SW 1271 (cell line): ENCODE measurements around the gene POLR2I.
A peak's percentile ranks its signal among the peaks of the same experiment; 100 is the strongest.
"Not testable (repeated sequence)": the region's sequence is repeated elsewhere in the genome, so short reads cannot be mapped to it uniquely, and the experiment has no call there.

Source experiments
- DNase-seq, 2 experiments: peaks; one replicate each; lab custom pipeline; 2025; lab: John Stamatoyannopoulos, UW

POLR2I gene

DNA sequence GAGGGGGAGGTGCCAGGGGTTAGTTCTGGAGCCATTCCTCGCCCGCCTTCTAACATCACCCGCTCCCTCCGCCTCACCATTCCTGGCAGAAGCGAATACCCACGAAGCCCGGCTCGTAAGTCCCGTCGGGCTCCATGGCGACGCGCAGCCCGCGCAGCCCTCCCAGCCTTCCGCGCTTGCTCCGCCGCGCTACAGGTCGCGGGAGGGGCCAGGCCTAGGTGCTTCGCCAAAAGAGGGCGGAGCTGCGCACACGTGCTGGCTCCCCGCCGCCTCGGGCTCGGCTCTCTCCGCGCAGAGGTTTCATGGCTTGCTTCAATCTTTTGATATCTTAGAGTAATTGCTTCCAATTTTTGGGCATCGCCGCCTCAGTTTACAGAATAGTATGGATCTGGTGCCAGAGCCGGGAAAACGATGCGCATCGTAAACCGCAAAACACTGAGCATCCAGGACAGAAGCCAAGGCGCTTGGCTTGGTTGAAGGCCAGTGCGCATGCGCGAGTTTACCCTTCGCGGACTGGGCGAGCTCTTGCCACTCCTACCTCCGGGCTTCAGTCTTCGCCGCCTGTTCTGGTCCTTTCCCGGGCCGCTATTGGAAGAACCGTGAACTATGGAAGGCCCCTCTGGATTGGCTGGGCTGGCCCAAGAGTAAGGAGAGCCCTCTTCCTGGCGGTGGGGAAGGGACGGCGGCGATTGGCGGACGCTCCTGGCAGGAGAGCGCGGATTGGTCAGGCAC is at the start of gene POLR2I:
Gene POLR2I, minus strand, starts transcription at position 155 of the 732 bp plus-strand sequence. Its CDS starts 19 bp downstream, at position 136.
- DNase-seq: peak; percentile 95 to 98

DNA sequence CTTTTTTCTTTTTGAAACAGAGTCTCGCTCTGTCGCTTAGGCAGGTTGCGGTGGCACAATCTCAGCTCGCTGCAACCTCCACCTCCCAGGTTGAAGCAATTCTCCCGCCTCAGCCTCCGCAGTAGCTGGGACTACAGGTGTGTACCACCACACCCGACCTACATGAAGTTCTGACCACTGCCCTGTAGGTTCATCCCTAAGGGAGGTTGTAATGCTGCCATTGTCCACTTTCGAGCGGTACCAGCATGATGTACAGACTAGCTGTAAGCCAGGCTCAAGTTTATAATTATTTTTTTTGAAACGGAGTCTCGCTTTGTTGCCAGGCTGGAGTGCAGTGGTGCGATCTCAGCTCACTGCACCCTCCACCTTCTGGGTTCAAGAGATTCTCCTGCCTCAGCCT is 49.1 kb upstream of the POLR2I start:
- DNase-seq: no peak

DNA sequence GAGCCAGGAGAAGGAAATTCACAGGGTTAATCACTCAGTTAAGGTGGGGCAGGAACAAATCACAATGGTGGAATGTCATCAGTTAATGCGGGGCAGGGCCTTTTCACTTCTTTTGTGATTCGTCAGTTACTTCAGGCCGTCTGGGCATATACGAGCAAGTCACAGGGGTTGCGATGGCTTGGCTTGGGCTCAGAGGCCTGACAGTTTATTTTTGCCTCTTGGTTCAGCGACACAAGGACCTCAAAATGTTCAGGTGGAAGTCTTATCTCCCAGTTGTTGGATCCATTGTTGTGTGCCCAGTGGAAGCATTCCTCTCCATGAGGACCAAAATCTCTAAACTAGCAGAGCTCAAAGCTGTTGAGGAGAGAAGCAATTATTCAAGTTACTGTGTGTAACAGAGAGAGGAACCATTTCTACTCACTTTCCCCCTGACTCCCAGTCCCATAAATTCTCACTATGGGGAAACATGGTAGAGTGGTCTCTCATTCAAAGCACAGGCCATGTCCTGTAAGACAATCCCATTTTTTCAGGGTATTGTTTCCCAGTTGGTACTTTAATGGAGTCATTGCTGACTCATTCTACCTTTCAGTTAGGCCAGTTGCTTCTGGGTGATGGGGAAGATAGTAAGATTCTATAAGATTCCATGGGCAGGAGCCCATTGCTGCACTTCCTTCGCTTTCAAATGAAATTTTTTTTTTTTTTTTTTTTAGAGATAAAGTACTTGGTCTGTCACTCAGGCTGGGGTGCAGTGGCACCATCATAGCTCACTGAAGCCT is 46.3 kb upstream of the POLR2I start:
- no peak for DNase-seq

DNA sequence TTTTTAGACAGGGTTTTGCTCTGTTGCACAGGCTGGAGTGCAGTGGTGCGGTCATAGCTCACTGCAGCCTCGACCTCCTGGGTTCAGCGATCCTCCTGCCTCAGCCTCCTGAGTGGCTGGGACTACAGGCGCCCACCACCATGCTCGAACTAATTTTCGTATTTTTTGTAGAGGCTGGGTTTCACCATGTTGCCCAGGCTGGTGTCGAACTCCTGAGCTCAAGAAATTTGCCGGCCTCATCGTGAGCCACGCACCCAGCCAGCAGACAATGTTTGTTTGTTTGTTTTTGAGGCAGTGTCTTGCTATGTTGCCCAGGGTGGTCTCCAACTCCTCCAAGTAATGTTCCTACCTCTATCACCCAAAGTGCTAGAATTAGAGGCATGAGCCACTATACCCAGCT is 38.5 kb upstream of the POLR2I start:
- DNase-seq: no peak

DNA sequence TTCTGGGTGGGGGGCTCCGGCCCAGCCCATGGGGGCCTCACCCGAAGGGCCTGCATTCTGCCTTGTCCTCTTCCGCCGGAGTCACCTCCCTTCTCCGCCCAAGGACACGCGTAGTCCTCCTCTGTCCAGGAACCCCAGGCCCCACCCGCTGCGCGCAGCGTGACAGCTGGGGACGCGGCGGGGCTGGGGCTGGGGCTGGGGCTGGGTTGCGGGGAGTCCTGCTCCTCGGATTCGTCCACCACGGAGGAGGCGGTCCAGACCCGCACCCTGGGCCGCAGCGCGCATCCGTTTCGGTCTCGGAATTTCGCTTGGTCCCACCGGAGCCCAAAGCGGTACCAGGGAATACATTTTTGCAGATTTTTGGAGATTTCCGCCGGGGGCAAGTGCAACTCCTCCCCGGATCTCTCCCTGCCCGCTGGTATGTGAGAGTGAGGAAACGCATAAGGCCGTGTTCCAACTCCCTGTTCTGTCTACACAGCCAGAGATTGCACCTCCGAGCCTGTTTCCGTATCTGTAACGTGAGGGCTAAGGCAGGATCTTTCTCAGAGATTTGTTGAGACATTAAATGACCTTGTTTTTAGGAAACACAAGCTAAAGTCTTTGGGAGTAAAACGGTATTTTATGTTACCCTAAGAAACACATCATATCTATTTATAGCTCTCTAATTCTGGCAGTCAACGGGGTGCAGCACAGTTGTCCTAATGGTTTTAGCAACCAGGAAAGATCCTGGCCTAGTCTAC is 37.8 kb upstream of the POLR2I start, which contains the start of gene COX7A1:
Gene COX7A1, minus strand, starts transcription at position 96 of the 740 bp plus-strand sequence. Its CDS starts 40 bp downstream, at position 56.
- DNase-seq: no peak

DNA sequence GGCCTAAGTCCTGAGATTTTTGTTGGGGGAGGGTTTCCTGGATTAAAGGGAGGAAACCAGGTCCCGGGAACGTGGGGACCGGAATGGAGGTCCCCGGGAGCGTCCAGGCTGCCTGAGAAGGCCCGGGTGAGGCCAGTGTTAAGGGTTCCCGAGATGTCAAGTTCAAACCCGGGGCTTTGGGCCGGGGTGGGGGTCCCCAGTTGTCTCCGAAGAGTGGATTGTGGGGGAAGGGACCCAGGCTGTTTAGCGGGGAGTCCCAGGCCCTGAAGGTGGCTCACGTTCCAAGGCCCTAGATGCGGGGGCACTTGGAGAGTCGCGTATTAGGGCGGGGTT is 37.3 kb upstream of the POLR2I start:
- no peak for DNase-seq

DNA sequence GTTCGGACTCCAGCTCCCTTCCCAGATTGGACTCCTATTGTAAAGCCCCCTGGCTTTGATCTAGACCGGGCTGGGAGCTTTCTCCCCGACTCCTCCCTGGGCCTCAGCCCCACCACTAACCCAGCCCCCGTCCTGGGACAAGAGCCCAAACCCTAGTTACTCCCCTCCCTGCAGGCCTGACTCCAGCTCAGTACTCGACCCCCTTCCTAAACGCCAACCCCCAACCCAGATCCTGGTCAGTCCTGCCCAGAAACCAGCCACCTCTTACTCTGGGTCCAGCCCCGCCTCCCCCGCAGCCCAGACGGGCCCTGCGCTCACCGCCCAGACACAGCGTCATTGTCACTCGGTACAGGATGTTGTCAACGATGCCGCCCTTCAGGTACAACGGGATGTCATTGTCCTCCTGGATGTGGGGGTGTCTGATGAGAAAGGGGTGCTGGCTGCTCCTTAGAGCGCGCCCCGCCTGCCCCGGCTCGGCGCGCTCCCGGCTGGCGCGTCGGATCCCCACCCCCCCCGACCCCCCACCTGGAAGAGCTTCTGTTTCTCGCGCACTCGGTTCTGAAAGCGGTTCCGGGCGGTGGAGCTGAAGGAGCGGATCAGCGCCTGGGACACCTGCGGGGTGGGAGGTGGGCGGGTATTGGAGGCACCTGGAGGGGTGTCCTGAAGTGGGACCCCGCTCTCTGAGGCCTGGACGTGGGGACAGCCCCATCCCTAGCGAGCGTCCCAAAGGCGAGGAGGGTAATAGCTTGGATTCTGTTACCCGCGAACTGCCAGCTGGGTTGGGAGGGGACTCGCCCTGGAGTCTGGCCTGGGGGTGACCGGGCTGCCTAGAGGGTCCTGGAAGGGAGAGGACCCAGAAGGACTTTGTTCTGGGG is 36.7 kb upstream of the POLR2I start:
- no peak for DNase-seq

DNA sequence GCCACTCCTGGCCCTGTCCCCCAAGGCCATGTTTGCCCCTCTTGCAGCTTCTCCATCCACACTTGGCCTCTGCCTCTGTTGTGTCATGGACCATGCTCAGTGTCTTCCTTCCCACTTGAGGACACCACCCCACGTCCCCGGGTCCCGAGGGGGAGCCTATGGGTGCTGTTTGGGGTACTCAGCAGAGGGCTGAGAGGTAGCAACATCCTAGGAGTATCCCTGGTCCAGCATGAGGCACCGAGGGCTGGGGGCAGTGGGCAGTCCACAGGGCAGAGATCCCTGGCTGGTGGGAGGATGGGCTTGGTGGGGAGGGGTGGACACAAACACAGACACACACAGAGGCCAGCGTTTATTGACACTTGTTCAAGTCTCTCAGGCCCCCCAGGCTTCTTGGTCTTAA is 35.9 kb upstream of the POLR2I start:
- no peak for DNase-seq

DNA sequence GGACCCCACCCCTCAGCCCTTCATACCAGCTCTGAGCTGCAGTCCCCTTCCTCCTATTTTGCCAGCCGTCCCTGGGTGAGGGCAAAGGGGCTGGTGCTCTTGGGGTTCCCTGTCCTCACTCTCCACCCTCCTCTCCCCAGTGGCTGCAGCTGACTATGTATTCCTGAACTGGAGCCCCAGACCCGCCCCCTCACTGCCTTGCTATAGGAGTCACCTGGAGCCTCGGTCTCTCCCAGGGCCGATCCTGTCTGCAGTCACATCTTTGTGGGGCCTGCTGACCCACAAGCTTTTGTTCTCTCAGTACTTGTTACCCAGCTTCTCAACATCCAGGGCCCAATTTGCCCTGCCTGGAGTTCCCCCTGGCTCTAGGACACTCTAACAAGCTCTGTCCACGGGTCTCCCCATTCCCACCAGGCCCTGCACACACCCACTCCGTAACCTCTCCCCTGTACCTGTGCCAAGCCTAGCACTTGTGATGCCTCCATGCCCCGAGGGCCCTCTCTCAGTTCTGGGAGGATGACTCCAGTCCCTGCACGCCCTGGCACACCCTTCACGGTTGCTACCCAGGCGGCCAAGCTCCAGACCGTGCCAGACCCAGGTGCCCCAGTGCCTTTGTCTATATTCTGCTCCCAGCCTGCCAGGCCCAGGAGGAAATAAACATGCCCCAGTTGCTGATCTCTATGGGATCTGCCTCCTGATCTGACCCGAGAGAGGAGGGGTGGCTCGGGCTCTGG is 35.2 kb upstream of the POLR2I start:
- DNase-seq: no peak

DNA sequence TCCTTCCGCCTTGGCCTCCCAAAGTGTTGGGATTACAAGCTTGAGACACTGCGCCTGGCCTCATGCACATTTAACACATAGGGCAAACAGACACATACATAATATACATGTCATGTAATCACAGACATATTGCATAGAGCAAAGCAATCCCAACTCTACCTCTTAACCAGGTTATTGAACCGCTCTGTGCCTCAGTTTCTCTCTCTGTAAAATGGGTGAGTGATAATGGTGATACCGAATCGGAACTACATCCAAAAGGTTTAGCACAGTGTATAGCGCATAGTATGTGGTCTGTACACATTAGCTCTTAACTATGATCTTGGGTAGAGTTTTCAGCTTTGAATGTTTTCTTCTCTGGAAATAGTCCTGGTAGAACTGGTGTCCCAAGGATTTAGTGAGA is 29.9 kb upstream of the POLR2I start:
- DNase-seq: no peak

DNA sequence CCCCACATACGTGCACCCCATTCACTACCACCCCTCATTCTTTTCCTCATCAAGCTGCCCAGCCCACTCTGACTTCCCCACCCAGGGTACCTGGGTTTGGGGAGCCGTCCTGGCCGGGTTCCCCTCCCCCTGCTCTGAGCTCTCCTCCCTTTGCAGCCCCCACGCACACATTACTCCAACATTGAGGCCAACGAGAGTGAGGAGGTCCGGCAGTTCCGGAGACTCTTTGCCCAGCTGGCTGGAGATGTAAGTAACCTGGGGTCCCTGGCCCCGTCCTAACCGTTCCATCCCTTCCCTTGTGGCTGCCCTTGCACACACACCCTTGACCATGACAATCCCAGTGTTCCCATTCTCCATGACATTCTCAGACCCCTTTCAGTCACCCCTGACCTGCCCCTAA is 27.8 kb upstream of the POLR2I start:
- DNase-seq: no peak

DNA sequence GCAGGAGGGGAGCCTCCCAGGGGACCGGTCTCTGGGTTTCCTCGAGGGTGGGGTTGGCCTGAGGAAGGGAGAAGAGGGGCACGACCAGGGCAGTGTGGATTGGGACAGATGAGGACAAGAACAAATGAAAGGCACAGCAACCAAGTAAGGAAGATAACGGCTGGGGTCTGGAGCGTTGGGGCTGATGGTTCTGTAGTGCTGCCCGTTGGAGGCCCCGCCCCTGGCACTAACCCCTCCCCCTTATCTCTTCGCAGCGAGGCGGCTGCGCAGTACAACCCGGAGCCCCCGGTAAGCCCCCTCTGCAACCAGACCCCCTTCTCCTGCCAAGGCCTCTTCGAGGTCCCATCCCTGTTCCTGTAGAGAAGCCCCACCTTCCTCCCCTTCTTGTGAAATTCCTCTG is 27.4 kb upstream of the POLR2I start:
- no peak for DNase-seq

DNA sequence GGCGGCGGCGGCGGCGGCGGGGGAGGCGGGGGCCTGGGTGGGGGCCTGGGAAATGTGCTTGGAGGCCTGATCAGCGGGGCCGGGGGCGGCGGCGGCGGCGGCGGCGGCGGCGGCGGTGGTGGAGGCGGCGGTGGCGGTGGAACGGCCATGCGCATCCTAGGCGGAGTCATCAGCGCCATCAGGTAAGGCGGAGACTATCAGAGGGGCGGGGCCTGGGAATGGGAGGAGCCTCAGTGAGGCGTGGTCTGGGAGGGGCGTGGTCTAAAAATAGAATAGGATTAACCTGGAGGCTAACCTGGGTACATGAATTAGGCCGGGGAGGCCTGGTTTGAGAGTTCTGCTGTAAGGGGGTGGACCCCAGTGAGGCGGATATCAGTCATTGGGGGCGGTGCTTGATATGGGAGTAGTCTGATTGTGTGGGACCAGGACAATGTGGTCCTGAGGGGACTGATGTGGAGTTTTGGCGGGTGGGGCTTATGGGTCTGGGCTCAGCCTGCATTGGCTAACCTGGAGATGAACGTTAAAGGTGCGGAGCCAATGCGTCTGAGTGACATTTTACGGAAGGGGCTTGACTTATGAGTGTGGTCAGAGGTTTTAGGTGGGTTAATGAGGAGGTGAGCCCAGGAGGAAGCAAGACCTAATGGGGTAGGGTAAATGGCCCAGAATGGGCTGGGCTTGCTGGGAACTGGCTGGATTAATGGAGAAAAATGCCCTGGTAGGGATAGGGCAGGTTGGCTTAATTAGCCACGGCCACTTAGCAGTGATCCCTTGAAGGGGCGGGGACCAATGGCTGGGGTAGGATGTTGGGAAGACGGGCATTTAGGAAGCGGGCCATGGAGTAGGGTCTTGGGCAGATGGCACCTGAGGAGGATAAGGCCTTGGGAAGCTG is 26.6 kb upstream of the POLR2I start:
- DNase-seq: peak in 1 of 2 experiments; percentile 60

DNA sequence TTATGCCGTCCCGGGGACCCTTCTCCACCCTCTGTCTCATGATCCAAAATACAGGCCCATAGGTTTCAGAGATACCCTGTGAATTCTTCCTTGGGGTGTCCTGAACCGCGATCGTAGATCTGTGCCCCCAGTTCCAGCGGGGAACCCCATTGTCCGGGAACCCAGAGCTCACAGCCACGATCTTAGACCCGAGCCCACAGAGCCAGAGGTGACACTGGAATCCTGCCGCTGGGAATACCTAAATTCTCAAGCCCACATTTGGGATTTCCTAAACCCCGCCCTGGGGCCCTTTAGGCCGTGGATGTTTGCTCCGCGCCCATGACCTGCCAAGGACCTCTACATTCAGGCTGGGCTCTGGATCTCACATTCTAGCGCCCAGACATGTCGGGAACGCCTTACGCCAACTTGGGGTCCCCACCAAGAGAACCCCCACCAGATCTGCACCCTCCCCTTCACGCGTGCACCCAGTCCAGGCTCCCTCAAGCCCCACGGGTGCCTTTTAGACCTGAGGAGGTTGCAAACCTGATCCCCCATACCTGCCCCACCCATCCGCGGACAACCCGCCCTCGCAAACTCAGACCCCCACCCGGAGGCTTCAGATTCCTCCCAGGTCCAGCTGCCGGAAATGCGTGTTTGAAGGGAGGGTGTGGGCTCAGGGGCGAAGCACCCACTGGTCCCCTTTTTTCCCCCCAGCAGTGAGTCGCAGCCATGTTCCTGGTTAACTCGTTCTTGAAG is 25.8 kb upstream of the POLR2I start:
- DNase-seq: peak in 1 of 2 experiments; percentile 41

DNA sequence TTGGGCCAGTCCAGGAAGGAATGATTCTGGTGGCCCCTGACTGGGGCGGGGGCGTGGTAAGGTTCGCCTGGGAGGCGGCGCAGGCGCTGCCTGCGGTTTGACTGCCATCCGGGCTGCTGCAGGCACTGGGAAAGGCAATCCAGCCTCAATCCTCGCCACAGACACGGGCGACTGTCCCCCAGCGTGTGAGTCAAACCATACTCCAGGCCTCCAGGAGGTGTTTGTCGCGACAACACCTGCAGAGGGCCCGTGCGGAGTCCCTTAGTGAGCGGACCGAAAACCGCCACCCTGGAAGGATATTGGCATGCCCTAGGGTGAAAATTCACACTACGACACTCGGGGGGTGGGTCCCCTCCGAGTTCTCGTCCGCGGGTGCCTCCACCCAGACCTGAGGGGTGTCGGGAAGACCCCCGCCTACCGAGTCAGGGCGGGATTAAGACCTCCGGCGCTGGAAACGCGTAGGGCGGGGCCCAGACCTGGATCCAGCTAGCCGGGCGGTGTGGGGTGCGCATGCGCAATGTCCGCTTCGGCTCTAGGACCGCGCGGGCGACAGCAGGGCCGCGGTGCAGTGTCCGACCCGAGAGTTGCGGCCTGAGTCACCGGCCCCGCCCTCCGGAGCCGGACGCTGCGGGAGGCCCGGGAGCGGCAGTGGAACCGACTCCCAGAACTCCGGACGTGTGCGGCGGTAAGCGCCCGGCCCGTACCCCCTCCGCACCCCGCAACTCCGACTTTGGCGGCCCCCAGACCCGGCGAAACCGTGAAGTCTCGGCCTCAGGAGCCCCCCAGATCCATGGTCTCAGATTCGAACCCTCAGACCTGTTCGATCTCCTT is 25.0 kb upstream of the POLR2I start, which contains the start of gene CAPNS1:
Gene CAPNS1, plus strand, starts transcription at position 594 of the 831 bp plus-strand sequence. CDS start 946 bp downstream, outside the sequence.
- peak; percentile 77 to 92 for DNase-seq

DNA sequence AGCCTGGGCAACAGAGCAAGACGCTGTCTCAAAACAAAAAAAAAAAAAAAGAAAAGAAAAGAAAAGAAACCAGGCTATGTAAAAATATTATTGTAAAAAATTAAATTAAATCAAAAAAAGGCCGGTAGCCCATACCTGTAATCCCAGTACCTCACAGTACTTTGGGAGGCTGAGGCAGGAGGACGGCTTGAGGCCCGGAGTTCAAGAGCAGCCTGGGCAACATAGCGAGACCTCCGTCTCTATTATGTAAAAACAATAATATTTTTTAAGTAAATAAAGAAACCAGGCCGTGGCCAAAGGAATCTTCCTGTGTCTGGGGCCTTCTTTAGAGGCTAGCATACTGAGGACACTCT is 24.4 kb upstream of the POLR2I start:
- DNase-seq: no peak

DNA sequence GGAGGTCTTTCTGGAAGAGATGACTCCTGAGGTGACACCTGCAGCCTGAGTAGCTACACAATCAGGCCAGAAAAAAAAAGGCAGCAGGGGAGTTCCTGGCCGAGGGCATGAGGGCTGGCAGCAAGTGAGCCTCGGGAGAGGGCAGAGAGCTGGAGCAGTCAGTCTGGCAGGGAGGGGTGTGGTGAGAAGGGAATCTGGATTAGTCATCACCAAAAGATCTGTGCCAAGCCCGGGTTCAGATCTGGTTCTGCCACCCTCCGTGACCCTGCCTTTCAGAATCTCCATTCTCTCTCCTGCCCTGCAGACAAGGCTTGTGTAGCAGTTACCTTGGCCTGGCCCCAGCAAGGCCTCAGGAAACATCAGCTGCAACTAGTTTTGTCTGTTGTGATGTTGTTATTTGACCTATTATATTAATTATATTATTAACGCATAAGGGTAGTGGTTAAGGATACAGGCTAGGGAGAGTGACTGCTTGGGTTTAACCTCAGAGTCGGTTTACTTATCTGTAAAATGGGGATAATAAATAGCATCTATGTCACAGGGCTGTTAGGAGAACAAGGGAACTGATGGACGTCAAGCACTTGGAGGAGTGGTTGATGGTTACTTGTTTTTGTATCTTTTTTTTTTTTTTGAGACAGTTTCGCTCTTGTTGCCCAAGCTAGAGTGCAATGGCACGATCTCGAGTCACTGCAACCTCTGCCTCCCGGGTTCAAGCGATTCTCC is 22.4 kb upstream of the POLR2I start:
- peak in 1 of 2 experiments; percentile 85 for DNase-seq

DNA sequence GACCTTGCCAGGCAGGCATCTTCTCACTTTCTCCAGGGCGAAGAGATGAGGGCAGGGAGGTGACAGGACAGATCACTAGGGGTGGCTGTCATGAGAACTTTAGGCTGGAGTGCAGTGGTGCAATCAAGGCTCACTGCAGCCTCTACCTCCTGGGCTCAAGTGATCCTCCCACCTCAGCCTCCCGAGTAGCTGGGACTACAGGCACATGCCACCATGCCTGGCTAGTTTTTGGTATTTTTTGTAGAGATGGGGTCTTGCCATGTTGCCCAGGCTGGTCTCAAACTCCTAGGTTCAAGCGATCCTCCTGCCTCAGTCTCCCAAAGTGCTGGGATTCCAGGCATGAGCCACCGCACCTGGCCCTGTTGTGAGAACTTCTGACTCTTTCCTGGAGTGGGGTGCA is 20.2 kb upstream of the POLR2I start:
- not testable (repeated sequence) for DNase-seq
